Body of pancreas (tissue), 4 donors: ENCODE results near the gene NIN.

ENCODE experiments used
- POLR2A ChIP-seq, 3 donors: fragments of 450-650 bp; IDR thresholded peaks; one replicate each; pipeline ENCODE4 v1.6.1; 2016; ENCODE audit warnings: antibody characterized with exemption in 3 of 3, mild to moderate bottlenecking in 2 of 3
- TF ChIP-seq, protein P1 (sequence below), 7 experiments: fragments of 450-650 bp in 4 of 7; fragments of 200-600 bp in 3 of 7; sonication (generic) in 3 of 7; IDR thresholded peaks; one replicate each; pipeline ENCODE4 v1.5.1; 2016 to 2019; ENCODE audit warnings: antibody characterized with exemption in 7 of 7

DNA sequence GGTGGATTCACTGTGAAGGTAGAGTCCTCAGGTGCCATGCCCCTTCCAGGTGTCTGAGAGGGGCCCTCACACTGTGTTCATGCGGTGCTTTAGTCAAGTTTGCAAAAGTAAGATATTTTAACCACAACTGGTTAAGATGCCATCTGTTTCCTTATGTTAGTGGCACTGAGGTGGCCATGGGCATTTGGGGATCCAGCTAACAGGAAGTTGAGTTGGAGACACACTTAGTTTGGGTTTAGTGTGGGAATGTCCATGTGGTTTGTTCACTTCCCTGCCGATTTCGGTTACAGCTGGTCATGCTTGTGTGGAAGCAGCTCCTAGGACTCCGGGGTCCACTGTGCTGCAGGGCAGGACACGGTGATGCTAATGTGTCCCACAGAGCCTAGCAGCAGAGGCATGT, 23.6 kb upstream of the NIN start:
- TF ChIP-seq, protein P1, sequence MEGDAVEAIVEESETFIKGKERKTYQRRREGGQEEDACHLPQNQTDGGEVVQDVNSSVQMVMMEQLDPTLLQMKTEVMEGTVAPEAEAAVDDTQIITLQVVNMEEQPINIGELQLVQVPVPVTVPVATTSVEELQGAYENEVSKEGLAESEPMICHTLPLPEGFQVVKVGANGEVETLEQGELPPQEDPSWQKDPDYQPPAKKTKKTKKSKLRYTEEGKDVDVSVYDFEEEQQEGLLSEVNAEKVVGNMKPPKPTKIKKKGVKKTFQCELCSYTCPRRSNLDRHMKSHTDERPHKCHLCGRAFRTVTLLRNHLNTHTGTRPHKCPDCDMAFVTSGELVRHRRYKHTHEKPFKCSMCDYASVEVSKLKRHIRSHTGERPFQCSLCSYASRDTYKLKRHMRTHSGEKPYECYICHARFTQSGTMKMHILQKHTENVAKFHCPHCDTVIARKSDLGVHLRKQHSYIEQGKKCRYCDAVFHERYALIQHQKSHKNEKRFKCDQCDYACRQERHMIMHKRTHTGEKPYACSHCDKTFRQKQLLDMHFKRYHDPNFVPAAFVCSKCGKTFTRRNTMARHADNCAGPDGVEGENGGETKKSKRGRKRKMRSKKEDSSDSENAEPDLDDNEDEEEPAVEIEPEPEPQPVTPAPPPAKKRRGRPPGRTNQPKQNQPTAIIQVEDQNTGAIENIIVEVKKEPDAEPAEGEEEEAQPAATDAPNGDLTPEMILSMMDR (IDR thresholded peaks at IDR 0.05), result no peak
- no peak for TF ChIP-seq POLR2A (IDR thresholded peaks at IDR 0.05)
